GM12891 (cell line): ENCODE results near the gene TNFRSF6B.
"Not testable (repeated sequence)": the region's sequence is repeated elsewhere in the genome, so short reads cannot be mapped to it uniquely, and the experiment has no call there.

Source experiments
- POLR2A ChIP-seq: IDR thresholded peaks from 2 replicates; pipeline ENCODE4 v1.6.1; 2011; ENCODE audit warnings: low read depth, low read length, control low read depth
- SPI1 ChIP-seq: IDR thresholded peaks from 2 replicates; pipeline ENCODE4 v1.6.1; 2011; ENCODE audit warnings: low read depth, low read length, control low read depth
- TAF1 ChIP-seq: IDR thresholded peaks from 2 replicates; pipeline ENCODE4 v1.6.1; 2011; ENCODE audit warnings: low read depth, low read length, control low read depth

GRCh38 chr20:63671695-63672094, 24.8 kb upstream of the TNFRSF6B start:
- TF ChIP-seq SPI1, POLR2A, TAF1: not testable (repeated sequence)
